Heart right ventricle (tissue), 16 donors: ENCODE measurements around the gene YIF1A. TPM values are rescaled to one million over a fixed set of nuclear protein-coding genes. Genes with fewer than 3 reads are reported as not detected.

Source experiments
- ATAC-seq, 8 donors: fragments of 200-7000 bp; cut with Tn5 transposase; one replicate each; pipeline ENCODE4 v1.9.1; 2020; ENCODE audit warnings: mild to moderate bottlenecking in 8 of 8, moderate library complexity in 8 of 8, moderate number of reproducible peaks in 1 of 8
- DNase-seq, 2 donors: peaks; one replicate each; pipeline ENCODE4 v3.0.0-alpha.2; 2020
- H3K27ac ChIP-seq, 10 donors: fragments of 200-600 bp; sonication (generic) in 2 of 10; one replicate each; pipeline versions ENCODE4 v1.5.0 to v1.8.0; 2020 to 2022; ENCODE audit warnings: mild to moderate bottlenecking in 3 of 10
- H3K27me3 ChIP-seq, 7 donors: fragments of 200-600 bp; one replicate each; pipeline ENCODE4 v1.8.0; 2021 to 2022; ENCODE audit warnings: mild to moderate bottlenecking in 2 of 7
- H3K36me3 ChIP-seq, 9 donors: fragments of 200-600 bp; sonication (generic) in 1 of 9; one replicate each; pipeline versions ENCODE4 v1.5.0 to v1.8.0; 2020 to 2022; ENCODE audit warnings: mild to moderate bottlenecking in 2 of 9
- H3K4me1 ChIP-seq, 9 donors: fragments of 200-600 bp; sonication (generic) in 1 of 9; one replicate each; pipeline versions ENCODE4 v1.5.0 to v1.8.0; 2020 to 2022; ENCODE audit warnings: mild to moderate bottlenecking in 4 of 9
- H3K4me3 ChIP-seq, 10 donors: fragments of 200-600 bp; sonication (generic) in 2 of 10; one replicate each; pipeline versions ENCODE4 v1.5.0 to v1.8.0; 2020 to 2022; ENCODE audit warnings: mild to moderate bottlenecking in 7 of 10, moderate library complexity in 2 of 10
- H3K9me3 ChIP-seq, 11 donors: fragments of 200-600 bp in 10 of 11; sonication (generic) in 2 of 11; one replicate each; pipeline versions ENCODE4 v1.5.0 to v1.8.0; 2013 to 2022; ENCODE audit warnings: mild to moderate bottlenecking in 2 of 11, control low read depth in 1 of 11, moderate library complexity in 1 of 11
- WGBS, 2 donors: extraction: QIAGEN DNeasy Blood & Tissue Kit; methylation state at CpG; one replicate each; pipeline ENCODE4 v1.1.7; 2013; ENCODE audit warnings: inconsistent platforms in 1 of 2; 5-methylcytosine and 5-hydroxymethylcytosine counted together
- intact Hi-C, 10 donors: fragments of 100-400 bp; cut with DNase I; formaldehyde crosslinking; loops; one replicate each; pipeline versions ENCODE4 v1.11.1 to v1.14.2; 2022
- polyA plus RNA-seq, 2 donors: library from polyadenylated mRNA; stranded (reverse); fragments of 200-250 nt; gene quantifications; one replicate each; pipeline ENCODE4 v1.2.3, GENCODE V29; 2013
- total RNA-seq, 10 donors: library from RNA; stranded (reverse); fragmentation: NEBNext Ultra II Directional in 3 of 10; extraction: Animal tissue kit (Norgen Biotek cat#: 25700) in 3 of 10; gene quantifications; one replicate each; pipeline versions ENCODE4 v1.2.1 to v1.2.4, GENCODE V29; 2021 to 2023
- TF ChIP-seq, protein P1 (sequence below), 9 donors: fragments of 200-600 bp; sonication (generic) in 2 of 9; IDR thresholded peaks; one replicate each; pipeline versions ENCODE4 v1.5.0 to v1.8.0; 2021 to 2022; ENCODE audit warnings: antibody characterized with exemption in 9 of 9, mild to moderate bottlenecking in 5 of 9, moderate library complexity in 1 of 9
- donor health status: Arrhythmogenic right ventricular cardiomyopathy.
- donor health status: ischemic (EF 13 %, LVEDD 7.1; RV severe dilation, severe dysfunction).
- donor health status: healthy with polysubstance abuse.
- donor health status: DM: no; HTN: yes; CAD: no.
- donor health status: DM: no; HTN: no; CAD: no.
- donor health status: ischemic (EF 25% LVEDD 6.9; RV normal size, moderate dysfunction).
- donor health status: ischemic (EF 25% LVEDD 5.7; RV mildly dilated, moderate dysfunction).
- donor health status: healthy.
- donor health status: DM: yes; HTN: yes; CAD: no.
- donor health status: Ischemic cardiomyopathy.
- donor health status: ischemic (EF 35%, LVEDD 5.7; RV mildly dilated, moderate dysfunction).
- donor health status: nonischemic (EF 11% LVEDD 7.7; RV severe dilation, severe dysfunction).
- donor health status: DM: yes; HTN: yes; CAD: no.
- donor health status: PGD.
- donor health status: ischemic (EF 29% LVEDD 5.4; RV normal size, mild dysfunction).
- donor health status: nonischemic (EF 23%, LVEDD 6.1; RV moderate dilation, normal function).

YIF1A gene
- total and polyA plus RNA-seq, 12 donors = 38.3 to 168 (median 54.6) TPM

- DNase-seq = no peak
- peaks cover 0 to 100% (median 56%) of the 10 kb centered on the region in 9 donors for H3K36me3 ChIP-seq
- ATAC-seq = no peak
These were observed 50.0 kb downstream of the YIF1A start for GRCh38 chr11:66238786-66239413.

GRCh38 chr11:66237867-66238266 is 51.1 kb downstream of the YIF1A start:
- no peaks in the 10 kb centered on the region for H3K27me3 ChIP-seq
- ATAC-seq (no peak), DNase-seq (no peak)
- intact Hi-C loops = no loop called here
- H3K36me3 ChIP-seq = peaks cover 0 to 100% (median 66%) of the 10 kb centered on the region in 9 donors
- H3K9me3 ChIP-seq = no peaks in the 10 kb centered on the region
- no peak overlapping the region for H3K27ac ChIP-seq
- H3K4me3 ChIP-seq = no peak overlapping the region
- H3K4me1 ChIP-seq = peaks cover 0 to 11% (median 3%) of the 10 kb centered on the region in 9 donors
- TF ChIP-seq, protein P1, sequence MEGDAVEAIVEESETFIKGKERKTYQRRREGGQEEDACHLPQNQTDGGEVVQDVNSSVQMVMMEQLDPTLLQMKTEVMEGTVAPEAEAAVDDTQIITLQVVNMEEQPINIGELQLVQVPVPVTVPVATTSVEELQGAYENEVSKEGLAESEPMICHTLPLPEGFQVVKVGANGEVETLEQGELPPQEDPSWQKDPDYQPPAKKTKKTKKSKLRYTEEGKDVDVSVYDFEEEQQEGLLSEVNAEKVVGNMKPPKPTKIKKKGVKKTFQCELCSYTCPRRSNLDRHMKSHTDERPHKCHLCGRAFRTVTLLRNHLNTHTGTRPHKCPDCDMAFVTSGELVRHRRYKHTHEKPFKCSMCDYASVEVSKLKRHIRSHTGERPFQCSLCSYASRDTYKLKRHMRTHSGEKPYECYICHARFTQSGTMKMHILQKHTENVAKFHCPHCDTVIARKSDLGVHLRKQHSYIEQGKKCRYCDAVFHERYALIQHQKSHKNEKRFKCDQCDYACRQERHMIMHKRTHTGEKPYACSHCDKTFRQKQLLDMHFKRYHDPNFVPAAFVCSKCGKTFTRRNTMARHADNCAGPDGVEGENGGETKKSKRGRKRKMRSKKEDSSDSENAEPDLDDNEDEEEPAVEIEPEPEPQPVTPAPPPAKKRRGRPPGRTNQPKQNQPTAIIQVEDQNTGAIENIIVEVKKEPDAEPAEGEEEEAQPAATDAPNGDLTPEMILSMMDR (IDR thresholded peaks at IDR 0.05) = no peak
- WGBS, 2 donors = 96 to 98% methylated on average over 6 of the region's 6 CpGs

More at GRCh38 chr11:66238786-66239413, 50.0 kb downstream of the YIF1A start:
- 86 to 91% methylated on average over 17 of the region's 17 CpGs for WGBS, 2 donors
- Histone ChIP-seq H3K4me1 (peaks cover 0 to 11% (median 3%) of the 10 kb centered on the region in 9 donors), H3K9me3 (no peaks in the 10 kb centered on the region), H3K4me3 (no peak overlapping the region), H3K27ac (no peak overlapping the region), H3K27me3 (no peaks in the 10 kb centered on the region)
- intact Hi-C loops = no loop called here
- TF ChIP-seq, protein P1 (IDR thresholded peaks at IDR 0.05) = no peak

DNA sequence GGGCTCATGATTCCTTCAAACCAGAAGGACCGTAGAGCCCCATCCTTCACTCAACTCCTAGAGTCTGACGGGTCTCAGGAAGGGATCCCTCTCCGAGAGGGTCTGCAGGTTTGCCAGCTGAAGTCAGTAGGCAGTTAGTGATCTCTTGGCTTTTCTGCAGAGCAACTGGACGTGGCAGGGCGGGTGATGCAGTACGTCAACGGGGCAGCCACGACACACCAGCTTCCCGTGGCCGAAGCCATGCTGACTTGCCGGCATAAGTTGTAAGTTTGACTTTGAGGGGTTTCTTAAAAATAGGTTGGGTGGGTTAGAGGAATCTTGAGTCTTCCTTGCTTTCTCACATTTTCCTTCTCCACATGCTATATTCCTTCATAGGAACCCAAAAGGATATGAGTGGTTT is 53.8 kb downstream of the YIF1A start:
- H3K9me3 ChIP-seq = no peaks in the 10 kb centered on the region
- H3K27ac ChIP-seq = no peak overlapping the region
- no peak for DNase-seq
- TF ChIP-seq, protein P1 (IDR thresholded peaks at IDR 0.05) = no peak
- H3K4me3 ChIP-seq = no peak overlapping the region
- no peak for ATAC-seq
- no peaks in the 10 kb centered on the region for H3K4me1 ChIP-seq
- peaks cover 0 to 100% (median 74%) of the 10 kb centered on the region in 9 donors for H3K36me3 ChIP-seq
- 93 to 94% methylated on average over 11 of the region's 11 CpGs for whole genome bisulfite sequencing, 2 donors
- H3K27me3 ChIP-seq = no peaks in the 10 kb centered on the region
- intact Hi-C loops = no loop called here

Other genes with a start within 250 kb of the YIF1A start
- 1 to 10 TPM; 1.9 to 4.6 (median 2.5) TPM for gene GAL3ST3, start 240.0 kb downstream of the YIF1A start, total RNA-seq
- 1 to 10 TPM in 1 of 2 donors, under 1 TPM in 1; 0.07 to 1.0 TPM for gene GAL3ST3, start 240.0 kb downstream of the YIF1A start, polyA plus RNA-seq
- gene SF3B2, start 236.8 kb downstream of the YIF1A start, total RNA-seq = 10 to 100 TPM; 62.0 to 89.8 (median 72.7) TPM
- gene SF3B2, start 236.8 kb downstream of the YIF1A start, polyA plus RNA-seq = 10 to 100 TPM; 46.5 to 94.9 TPM
- gene PACS1, start 218.9 kb downstream of the YIF1A start, total RNA-seq = 100 to 1,000 TPM in 4 of 10 donors, 10 to 100 TPM in 6; 50.0 to 121 (median 81.9) TPM
- 10 to 100 TPM; 24.1 to 28.2 TPM for gene PACS1, start 218.9 kb downstream of the YIF1A start, polyA plus RNA-seq
- gene KLC2, start 31.4 kb downstream of the YIF1A start, total RNA-seq = 10 to 100 TPM; 24.4 to 46.8 (median 33.4) TPM
- 10 to 100 TPM; 36.1 to 36.3 TPM for gene KLC2, start 31.4 kb downstream of the YIF1A start, polyA plus RNA-seq
- 100 to 1,000 TPM; 117 to 153 (median 132) TPM for gene RAB1B, start 20.5 kb downstream of the YIF1A start, total RNA-seq
- gene RAB1B, start 20.5 kb downstream of the YIF1A start, polyA plus RNA-seq = 100 to 1,000 TPM; 129 to 132 TPM
- gene CNIH2, start 11.0 kb downstream of the YIF1A start, total RNA-seq = under 1 TPM in 3 of 10 donors, not detected in 7; 0.45 to 0.57 (median 0.49) TPM
- under 1 TPM; 0.06 to 0.44 TPM for gene CNIH2, start 11.0 kb downstream of the YIF1A start, polyA plus RNA-seq
- under 1 TPM in 4 of 10 donors, not detected in 6; 0.17 to 0.24 (median 0.20) TPM for gene TMEM151A, start 2.8 kb upstream of the YIF1A start, total RNA-seq
- gene TMEM151A, start 2.8 kb upstream of the YIF1A start, polyA plus RNA-seq = under 1 TPM in 1 of 2 donors, not detected in 1; 0.10 TPM
- 10 to 100 TPM in 5 of 10 donors, 1 to 10 TPM in 5; 5.3 to 44.4 (median 9.1) TPM for gene CD248, start 27.9 kb upstream of the YIF1A start, total RNA-seq
- gene CD248, start 27.9 kb upstream of the YIF1A start, polyA plus RNA-seq = 10 to 100 TPM in 1 of 2 donors, 1 to 10 TPM in 1; 8.6 to 35.9 TPM
- gene RIN1, start 47.3 kb upstream of the YIF1A start, total RNA-seq = 1 to 10 TPM in 8 of 10 donors, under 1 TPM in 2; 0.81 to 5.3 (median 1.6) TPM
- gene RIN1, start 47.3 kb upstream of the YIF1A start, polyA plus RNA-seq = 10 to 100 TPM in 1 of 2 donors, 1 to 10 TPM in 1; 3.9 to 10.8 TPM
- 10 to 100 TPM; 10.6 to 17.6 (median 12.9) TPM for gene BRMS1, start 56.0 kb upstream of the YIF1A start, total RNA-seq
- 10 to 100 TPM; 25.2 to 73.9 TPM for gene BRMS1, start 56.0 kb upstream of the YIF1A start, polyA plus RNA-seq
- 10 to 100 TPM; 36.5 to 69.6 (median 48.1) TPM for gene B4GAT1, start 58.5 kb upstream of the YIF1A start, total RNA-seq
- 10 to 100 TPM; 22.3 to 45.4 TPM for gene B4GAT1, start 58.5 kb upstream of the YIF1A start, polyA plus RNA-seq
- gene SLC29A2, start 82.6 kb upstream of the YIF1A start, total RNA-seq = 10 to 100 TPM in 3 of 10 donors, 1 to 10 TPM in 7; 7.8 to 28.0 (median 9.5) TPM
- 10 to 100 TPM; 25.9 to 50.6 TPM for gene SLC29A2, start 82.6 kb upstream of the YIF1A start, polyA plus RNA-seq
- gene NPAS4, start 131.9 kb upstream of the YIF1A start, total RNA-seq = not detected
- under 1 TPM in 1 of 2 donors, not detected in 1; 0.04 TPM for gene NPAS4, start 131.9 kb upstream of the YIF1A start, polyA plus RNA-seq
- 10 to 100 TPM; 37.2 to 57.2 (median 48.2) TPM for gene MRPL11, start 149.7 kb upstream of the YIF1A start, total RNA-seq
- 10 to 100 TPM; 33.3 to 51.0 TPM for gene MRPL11, start 149.7 kb upstream of the YIF1A start, polyA plus RNA-seq
- gene PELI3, start 177.8 kb upstream of the YIF1A start, total RNA-seq = 10 to 100 TPM in 1 of 10 donors, 1 to 10 TPM in 9; 5.3 to 10.9 (median 6.5) TPM
- 1 to 10 TPM; 3.5 to 7.2 TPM for gene PELI3, start 177.8 kb upstream of the YIF1A start, polyA plus RNA-seq
- 10 to 100 TPM in 8 of 10 donors, 1 to 10 TPM in 2; 8.8 to 25.2 (median 14.7) TPM for gene DPP3, start 191.3 kb upstream of the YIF1A start, total RNA-seq
- 10 to 100 TPM in 1 of 2 donors, 1 to 10 TPM in 1; 6.2 to 28.9 TPM for gene DPP3, start 191.3 kb upstream of the YIF1A start, polyA plus RNA-seq
- 10 to 100 TPM; 14.5 to 23.9 (median 18.1) TPM for gene BBS1, start 221.5 kb upstream of the YIF1A start, total RNA-seq
- 10 to 100 TPM in 1 of 2 donors, 1 to 10 TPM in 1; 9.6 to 14.7 TPM for gene BBS1, start 221.5 kb upstream of the YIF1A start, polyA plus RNA-seq